CD4-positive, alpha-beta T cell treated with Interleukin-17A for 4 hours (primary cell): ENCODE measurements around the gene GPATCH3.
A peak's percentile ranks its signal among the peaks of the same experiment; 100 is the strongest.
"Not testable (repeated sequence)": the region's sequence is repeated elsewhere in the genome, so short reads cannot be mapped to it uniquely, and the experiment has no call there.

ENCODE experiments used
- DNase-seq: peaks from one replicate; pipeline ENCODE4 v3.0.0-alpha.2; 2020; ENCODE audit warnings: mixed read lengths

GPATCH3 gene, protein sequence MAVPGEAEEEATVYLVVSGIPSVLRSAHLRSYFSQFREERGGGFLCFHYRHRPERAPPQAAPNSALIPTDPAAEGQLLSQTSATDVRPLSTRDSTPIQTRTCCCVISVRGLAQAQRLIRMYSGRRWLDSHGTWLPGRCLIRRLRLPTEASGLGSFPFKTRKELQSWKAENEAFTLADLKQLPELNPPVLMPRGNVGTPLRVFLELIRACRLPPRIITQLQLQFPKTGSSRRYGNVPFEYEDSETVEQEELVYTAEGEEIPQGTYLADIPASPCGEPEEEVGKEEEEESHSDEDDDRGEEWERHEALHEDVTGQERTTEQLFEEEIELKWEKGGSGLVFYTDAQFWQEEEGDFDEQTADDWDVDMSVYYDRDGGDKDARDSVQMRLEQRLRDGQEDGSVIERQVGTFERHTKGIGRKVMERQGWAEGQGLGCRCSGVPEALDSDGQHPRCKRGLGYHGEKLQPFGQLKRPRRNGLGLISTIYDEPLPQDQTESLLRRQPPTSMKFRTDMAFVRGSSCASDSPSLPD

DNA sequence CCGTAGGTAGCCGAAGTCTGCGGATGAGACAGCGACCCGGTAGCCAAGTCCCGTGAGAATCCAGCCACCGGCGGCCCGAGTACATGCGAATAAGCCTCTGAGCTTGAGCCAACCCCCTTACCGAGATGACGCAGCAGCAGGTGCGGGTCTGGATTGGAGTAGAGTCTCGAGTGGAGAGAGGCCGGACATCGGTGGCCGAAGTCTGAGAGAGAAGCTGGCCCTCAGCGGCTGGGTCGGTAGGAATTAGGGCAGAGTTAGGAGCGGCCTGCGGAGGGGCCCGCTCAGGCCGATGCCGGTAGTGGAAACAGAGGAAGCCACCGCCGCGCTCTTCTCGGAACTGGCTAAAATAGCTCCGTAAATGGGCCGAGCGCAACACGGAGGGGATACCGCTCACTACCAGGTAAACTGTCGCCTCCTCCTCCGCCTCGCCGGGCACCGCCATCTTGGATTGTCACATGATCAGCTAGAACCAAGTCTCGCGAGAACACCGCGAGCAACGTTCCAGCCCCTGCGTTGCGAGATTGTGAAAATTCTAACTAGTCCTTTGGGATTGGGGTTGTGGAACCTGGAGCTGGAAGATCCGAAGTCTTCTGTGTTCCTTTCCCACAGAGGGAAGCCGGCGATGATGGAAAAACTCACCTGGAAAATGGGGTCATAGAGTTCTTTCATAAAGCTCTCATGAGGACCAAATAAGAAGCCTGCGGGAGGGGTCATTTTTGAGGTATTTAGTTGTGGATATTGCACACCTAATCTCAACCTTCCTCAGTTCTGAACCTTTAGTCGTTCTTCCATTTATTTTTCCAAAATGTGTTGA is at the start of gene GPATCH3:
TSS of gene GPATCH3 (minus strand) at position 467 of the 814 bp plus-strand sequence. CDS start at position 442, 25 bp downstream.
- DNase-seq = peak; percentile 90

DNA sequence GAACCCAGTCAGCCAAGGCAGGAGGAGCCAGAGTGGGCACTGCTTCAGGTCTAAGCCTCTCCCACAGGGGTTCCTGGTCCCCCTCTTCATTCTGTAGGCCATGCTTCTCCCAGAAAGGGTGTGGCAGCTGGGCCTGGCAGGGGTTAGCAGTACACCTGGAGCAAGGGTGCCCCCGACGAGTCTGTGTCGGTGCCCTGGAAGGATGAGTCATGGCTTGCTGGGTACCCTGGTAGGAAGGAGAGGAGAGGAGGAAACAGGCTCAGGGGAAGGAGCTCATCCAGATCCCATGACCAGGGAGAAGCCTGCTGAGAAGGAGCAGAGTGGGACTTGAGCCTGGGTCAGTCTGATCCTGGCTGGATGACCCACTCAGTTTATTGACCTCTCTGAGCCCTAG is 49.7 kb upstream of the GPATCH3 start:
- no peak for DNase-seq

DNA sequence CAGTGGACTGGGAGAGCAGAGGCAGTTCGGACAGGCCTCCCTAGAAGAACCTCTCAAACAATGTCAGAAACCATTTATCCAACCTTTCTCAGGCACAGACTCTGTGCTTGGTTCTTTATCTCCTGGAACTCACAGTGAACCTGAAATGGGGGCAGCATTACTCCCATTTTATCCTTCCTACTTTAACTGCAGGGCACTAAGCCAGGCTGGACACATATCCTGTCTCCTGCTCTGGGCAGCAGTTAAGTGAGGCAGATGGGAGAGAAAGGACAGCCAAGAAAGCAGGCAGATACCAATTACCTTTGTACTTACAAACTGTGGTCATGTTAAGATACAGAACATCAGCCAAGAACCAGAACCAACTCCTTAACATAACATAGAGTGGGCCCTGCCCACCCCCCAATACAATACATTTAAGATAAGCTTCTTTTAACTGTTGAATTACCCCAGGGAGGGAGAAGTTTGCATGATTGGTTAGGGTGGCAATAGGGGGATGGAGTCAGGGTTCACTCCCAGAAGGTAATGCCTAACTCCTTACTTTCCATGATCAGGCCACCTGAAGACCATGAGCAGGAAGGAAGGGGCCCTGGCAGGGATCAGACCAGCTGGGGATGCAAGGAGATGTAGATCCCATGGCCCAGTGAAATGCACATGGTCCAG is 49.1 kb upstream of the GPATCH3 start:
- no peak for DNase-seq

DNA sequence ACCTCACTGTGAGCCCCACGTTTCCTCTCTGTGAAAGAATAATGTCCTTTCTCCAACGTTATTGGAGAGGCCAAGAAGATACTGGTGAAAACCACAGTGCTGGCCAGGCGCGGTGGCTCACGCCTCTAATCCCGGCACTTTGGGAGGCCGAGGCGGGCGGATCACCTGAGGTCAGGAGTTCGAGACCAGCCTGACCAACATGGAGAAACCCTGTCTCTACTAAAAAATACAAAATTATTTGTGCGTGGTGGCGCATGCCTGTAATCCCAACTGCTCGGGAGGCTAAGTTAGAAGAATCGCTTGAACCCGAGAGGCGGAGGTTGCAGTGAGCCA is 48.4 kb upstream of the GPATCH3 start:
- DNase-seq = not testable (repeated sequence)

DNA sequence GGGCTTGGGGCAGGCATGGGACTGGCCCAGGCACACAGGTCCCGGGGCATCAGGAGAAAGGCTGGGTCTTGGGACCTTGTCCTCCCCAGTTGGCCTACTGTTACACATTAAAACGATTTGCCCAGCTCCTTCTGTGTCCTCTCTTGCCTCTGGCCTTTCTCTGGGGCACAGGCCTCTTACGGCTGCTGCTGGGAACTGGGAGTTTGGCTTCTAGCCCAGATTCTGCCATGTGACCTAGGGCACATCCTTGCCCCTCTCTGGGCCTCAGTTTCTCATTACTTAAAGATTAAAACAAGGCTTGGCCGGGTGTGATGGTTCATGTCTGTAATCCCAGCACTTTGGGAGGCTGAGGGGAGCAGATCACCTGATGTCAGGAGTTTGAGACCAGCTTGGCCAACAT is 46.0 kb upstream of the GPATCH3 start:
- no peak for DNase-seq

DNA sequence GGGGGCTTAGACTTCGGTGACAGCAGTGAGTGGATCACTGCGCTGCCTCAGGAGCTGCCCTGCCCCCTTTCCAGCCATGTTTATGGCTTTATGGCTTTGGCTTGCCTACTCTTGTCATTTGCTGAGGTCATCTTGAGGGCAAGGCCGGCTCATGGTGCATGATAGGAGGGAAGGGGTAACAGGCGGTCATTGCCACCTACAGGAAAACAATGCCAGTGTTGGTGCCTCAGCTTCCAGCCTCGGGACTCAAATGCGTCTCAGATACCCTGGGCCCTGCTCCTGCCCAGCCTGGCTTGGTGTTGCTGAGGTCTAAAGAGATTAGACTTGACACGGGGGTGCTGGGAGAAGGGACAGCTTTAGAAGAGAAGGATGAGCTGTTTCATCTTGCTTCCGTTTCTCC is 45.5 kb upstream of the GPATCH3 start:
- DNase-seq = no peak

DNA sequence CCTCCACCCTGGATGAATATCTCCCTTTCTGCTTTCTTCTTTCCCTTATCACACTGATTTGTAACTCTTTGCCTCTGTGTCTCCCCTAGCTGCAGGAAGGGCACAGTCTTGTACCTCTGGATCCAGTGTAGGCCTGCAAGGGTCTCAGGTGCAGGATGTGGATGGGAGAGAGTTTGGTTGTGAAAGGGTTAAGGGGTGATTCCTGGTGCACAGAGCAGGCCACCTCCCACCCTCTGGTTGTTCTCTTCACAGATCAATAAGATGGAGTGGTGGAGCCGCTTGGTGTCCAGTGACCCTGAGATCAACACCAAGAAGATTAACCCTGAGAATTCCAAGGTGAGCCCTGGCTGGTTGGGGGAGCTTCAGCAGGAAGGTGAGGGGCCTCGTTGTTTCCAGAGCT is 44.9 kb upstream of the GPATCH3 start:
- no peak for DNase-seq

DNA sequence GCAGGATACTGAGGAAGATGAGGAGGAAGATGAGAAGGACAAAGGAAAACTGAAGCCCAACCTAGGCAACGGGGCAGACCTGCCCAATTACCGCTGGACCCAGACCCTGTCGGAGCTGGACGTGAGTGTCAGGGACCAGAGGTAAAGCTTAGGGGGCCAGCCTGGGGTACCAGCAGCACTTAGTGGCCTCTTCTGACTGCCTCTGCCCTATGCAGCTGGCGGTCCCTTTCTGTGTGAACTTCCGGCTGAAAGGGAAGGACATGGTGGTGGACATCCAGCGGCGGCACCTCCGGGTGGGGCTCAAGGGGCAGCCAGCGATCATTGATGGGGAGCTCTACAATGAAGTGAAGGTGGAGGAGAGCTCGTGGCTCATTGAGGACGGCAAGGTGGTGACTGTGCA is 42.4 kb upstream of the GPATCH3 start:
- no peak for DNase-seq

DNA sequence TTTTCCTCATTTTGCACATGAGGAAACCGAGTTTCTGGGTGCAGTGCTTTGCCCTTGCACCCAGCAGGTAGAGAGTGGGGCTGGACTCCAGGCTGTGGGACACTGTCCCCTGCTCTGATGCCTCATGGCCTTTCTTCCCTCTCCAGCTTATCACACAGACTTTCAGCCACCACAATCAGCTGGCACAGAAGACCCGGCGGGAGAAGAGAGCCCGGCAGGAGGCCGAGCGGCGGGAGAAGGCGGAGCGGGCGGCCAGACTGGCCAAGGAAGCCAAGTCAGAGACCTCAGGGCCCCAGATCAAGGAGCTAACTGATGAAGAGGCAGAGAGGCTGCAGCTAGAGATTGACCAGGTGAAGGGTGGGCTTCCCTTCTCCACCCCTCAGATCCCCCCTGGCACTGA is 41.0 kb upstream of the GPATCH3 start:
- DNase-seq = no peak

DNA sequence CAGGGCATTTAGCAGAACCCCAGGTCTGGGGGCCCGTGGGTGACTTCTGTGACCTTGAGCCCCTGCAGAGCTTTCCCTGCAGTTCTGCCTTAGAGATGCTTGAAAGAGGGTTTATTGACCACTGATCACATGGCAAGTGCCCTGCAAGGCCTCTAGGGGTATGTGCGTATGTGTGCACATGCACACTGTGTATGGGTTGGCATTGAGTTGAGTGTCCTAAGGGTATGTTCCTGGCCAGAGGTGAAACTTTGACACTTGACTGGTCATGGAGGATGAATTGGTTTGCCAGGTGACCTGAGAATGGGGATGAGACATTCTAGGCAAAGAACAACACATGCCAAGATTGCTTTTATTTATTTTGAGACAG is 38.4 kb upstream of the GPATCH3 start:
- no peak for DNase-seq

DNA sequence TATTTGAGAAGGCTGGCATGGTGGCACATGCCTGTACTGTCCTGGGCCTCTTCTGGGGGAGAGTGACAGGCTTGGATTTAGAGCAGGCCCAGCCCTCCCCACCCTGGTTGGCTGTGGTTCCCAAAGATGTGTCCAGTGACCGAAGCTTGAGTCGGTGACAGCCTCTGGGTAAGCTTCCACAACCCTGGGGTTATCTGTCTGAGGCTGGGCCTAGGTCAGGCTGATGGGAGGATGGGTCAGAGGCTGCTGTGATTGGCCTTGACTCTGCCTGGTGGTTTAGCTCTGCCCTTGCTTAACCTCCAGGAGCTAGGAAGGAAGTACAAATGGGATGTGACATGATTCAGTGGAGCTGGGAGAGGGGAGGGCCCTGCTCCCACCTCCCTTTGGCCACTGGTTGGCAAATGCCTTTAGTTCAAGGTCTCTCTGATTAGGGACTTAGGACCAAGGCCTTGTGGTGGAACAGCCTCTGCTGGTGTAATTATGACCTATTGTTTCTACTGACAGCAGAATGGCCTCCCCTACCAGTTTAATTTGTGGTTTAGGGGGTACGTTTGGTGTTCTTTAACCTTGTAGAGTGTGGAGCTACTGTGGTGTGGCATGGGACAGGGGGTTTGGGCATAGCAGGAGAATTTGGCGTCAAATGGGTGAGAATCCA is 37.9 kb upstream of the GPATCH3 start:
- no peak for DNase-seq

DNA sequence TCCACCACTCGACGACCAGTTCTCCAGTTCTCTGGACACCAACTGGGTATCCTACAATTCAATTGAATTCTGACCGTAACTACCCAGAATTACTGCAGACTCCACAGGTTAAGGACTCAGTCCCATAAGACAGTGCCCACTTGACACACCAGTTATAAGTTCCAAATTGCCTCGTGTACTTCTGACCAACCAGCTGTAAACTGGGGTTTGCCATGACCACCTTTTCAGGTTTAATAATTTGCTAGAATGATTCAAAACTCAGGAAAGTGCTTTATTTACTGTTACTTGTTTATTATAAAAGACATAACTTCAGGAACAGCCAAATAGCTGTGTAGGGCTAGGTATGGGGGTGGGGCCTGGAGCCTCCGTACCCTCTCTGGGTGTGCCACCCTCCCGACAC is 36.6 kb upstream of the GPATCH3 start:
- no peak for DNase-seq

DNA sequence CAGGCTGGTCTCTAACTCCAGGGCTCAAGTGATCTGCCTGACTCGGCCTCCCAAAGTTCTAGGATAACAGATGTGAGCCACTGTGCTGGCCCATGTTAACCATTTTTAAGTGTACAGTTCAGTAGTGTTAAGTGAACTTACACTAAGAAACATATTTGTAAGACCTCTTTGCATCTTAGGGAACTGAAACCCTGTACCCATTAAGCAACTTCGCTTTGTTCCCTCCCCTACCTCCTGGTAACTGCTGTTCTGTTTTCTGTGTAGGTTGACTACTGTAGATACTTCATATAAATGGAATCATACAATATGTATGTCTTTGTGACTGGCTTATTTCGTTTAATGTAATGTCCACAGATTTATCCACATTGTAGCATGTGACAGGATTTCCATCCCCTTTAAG is 32.3 kb upstream of the GPATCH3 start:
- DNase-seq = no peak

DNA sequence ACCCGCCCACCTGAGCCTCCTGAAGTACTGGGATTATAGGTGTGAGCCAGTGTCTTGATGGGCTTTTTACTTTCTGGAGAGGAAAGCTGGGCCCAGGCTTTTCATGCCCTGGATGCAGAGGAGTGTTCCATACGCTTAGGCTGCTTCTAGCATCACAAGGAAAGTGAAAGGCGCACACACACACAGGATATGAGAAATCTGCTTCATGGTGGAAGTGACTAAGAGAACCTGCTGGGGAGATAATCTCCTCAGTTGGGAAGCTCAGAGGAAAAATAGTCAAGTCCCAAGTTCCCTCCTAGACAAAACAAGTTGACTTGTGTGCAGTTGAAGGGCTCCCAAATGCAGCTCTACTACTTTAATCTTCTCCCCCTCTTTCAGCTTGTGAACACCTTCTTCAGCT is 23.4 kb upstream of the GPATCH3 start:
- no peak for DNase-seq

DNA sequence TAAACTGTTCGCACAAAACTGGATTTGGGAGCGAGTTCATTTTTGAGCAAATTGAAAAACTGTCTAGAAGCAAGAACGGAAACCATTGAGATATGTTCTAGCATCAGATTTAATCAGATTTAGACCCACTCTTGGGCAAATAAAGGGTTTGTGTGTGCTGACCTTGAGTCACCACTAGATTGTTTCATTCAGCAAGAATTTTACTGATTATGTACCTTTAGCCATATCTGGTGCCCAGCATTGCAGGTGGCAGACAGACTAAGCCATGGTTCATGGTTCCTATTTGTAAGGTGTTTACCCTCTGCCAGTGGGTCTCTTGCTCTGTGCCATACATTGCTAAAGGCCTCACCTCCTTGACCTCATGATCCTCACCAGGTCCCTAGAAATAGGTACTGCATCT is 22.6 kb upstream of the GPATCH3 start:
- no peak for DNase-seq

DNA sequence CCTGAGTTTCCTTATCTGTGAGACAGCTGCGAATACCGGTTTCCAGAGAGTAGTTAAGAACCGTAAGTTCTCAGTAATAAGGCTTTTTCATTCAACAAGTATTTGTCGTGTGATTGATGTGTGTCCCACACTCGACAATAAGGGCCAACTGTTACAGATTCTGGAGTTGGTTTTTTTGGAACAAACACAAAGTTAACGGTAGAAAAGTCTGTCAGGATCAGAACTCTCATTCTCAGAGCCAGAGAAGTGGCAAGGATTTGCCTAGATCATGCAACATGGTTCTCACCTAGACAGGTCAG is 22.1 kb upstream of the GPATCH3 start:
- no peak for DNase-seq

DNA sequence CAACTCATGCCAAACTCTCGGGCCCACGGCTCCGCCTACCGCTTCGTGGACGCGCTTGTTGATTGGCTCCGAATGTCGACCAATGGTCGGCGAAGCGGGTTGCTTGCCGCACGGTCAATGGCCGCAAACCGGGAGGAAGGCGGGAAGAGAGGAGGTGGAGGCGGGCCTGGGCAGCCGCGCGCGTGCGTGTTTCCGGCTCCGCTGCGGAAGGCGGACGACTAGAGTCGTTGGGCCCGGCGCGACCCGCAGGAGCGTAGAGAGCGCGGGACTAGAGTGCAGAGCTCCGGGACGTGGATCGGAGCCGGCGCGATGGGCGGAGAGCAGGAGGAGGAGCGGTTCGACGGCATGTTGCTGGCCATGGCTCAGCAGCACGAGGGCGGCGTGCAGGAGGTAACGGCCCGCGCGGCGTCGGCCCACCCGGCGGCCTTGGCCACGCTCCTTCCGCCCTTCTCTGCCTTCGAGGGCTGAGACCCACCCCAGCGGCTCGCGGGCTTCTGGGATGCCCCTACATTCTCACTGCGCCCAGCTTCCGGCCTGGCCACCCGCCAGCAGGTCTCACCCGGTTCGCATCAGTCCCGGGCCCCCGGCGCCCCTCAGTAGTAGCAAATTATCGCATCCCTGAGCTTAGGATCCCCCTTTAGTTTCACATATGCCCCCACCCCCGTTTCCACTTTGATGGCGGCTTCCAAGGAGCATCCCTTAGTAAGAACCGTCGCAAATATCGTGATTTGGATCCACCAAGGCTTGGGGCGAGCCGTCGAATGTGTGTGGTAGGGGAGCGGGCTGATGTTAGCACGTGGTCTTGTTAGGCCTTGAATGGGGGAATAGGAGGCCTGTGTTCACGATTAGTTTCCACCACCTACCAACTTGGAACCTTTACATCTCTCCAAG is 21.5 kb upstream of the GPATCH3 start, which contains the start of gene NUDC:
TSS of gene NUDC (plus strand) at position 204 of the 891 bp plus-strand sequence. CDS start at position 310, 106 bp downstream.
- DNase-seq = peak; percentile 95

DNA sequence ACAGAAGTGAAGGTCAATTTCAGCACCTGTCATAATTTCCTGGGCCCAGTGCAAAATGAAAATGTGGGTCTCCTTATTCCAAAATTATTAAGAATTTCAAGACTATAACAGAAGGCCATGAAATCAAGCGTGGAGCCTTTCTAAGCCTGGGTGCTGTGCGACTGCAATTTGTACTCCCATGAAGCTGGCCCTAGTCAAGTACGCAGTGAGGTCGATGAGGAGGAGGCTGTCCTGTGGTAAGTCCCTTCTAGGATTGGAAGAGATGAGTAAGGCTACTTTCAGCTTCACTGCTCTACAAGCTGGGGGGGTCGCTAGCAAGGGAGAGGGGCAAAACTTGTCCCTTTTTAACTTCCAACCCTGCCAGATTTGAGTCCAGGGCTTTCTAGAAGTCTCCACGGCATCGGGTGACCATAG is 20.9 kb upstream of the GPATCH3 start:
- DNase-seq = no peak

DNA sequence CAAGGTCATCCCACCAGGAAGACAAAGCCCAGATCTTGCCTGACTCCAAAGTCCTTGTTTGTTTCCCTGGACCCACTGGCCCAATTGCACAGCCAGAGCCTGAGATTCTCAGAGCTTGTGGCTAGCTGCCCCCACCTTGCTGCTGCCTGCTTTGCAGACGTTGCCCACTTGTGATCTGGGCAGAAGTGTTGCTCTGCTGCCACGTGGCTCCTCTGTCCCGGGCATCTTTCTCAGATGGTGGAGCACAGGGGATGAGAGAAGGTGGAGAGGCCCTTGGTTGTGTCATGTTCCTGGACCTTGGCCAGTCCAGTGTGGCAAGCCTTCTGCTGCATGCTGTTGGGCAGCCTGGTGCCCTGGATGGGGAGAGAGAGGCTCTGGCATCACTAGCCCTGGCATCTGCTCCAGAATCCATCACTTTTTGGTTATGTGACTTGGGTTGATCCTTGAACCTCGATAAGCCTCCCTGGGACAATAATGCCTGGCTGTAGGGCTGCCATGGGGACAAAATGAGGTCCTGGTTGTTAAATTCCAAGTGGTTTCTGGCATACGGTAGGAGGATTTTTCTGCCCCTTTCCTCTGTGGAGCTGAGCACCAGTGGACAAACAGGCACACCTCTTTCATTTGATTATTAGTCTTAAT is 15.1 kb upstream of the GPATCH3 start:
- no peak for DNase-seq

DNA sequence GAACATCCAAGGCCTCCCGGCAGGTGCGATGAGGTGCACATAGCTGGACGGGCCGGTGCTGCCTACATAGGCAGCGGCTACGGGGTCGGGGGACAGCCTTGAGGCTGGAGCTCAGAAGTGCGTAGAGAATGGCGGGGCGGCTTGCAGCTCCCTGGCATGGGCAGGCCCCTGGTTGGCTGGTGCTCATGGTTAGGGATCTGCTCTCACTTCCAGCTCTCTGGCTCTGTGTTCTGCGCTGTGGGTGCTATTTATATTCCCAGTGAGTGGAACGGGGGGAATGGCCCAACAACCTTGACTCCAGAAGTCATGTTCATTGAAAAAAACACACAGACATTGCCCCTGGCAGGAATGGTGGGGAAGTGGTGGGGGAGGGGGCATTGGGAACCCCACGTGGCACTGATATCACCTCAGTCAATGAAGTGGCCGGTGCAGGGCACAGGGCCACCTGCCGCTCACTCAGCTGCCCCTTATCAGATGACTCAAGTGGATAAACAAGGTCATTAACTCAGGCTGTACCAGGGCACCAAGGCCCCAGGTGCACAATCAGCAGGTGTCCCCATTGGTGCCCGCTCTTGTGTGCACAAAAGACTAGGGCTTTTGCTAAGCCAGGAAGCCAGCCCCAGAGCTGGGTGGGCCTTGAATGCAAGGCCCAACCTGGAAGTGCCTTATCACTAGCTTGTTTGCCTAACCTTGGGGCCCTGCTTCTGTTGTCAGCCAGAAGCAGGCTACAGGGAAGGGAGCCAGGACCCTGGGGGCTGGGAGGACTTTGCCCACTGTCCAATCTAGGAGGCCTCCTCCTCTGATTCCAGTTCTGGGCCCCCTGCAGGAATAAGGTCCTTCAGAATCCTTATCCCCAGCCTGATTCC is 13.7 kb upstream of the GPATCH3 start, which contains the start of gene NR0B2:
TSS of gene NR0B2 (minus strand) at position 222 of the 866 bp plus-strand sequence. CDS start at position 187, 35 bp downstream.
- no peak for DNase-seq
